Frontal cortex (tissue), 4 donors: ENCODE data around the gene ALPG. TPM values are rescaled to one million over a fixed set of nuclear protein-coding genes. Genes with fewer than 3 reads are reported as not detected.
A peak's percentile ranks its signal among the peaks of the same experiment; 100 is the strongest.
"Not testable (repeated sequence)": the region's sequence is repeated elsewhere in the genome, so short reads cannot be mapped to it uniquely, and the experiment has no call there.

Experiments
- DNase-seq, 2 donors: peaks; one replicate each; pipeline ENCODE4 v3.0.0; 2012; ENCODE audit warnings: low spot score in 2 of 2
- FAIRE-seq: peaks from 2 replicates; lab custom pipeline; 2012; peaks lifted over from hg19 to GRCh38; lab: Jason Lieb, UNC
- total RNA-seq: library from RNA; depleted of rRNA; stranded (reverse); fragments of >200 nt; gene quantifications from one replicate; pipeline ENCODE4 v1.2.3, GENCODE V29; 2014
- donor health status: control.
- donor health status: control.
- donor health status: control.

ALPG gene
- total RNA-seq, 1 donor from 2014 or later, result not detected

GRCh38 chr2:232435805-232436204 lies 29.2 kb downstream of the ALPG start:
- DNase-seq, result no peak
- FAIRE-seq, result no peak

GRCh38 chr2:232436381-232437194 lies 29.9 kb downstream of the ALPG start:
- FAIRE-seq (no peak), DNase-seq (no peak)

DNA sequence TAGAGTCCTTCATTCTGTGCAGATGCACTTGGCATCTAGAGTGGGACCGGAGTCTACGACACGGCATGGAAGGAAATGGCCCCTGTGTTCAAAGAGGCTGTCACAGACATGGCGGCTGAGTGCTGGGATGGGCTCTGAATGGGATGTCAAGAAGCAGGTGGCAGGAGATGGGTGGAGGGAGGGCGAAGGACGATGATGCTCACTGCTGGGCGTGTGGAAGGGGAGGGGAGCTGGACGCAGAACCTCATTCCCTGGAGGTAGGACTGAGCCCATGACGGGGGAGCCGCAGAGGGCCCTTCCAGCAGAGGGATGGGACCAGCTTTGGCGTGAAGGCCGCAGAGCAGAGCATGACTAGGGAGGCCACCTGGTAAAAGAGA lies 30.5 kb downstream of the ALPG start:
- FAIRE-seq (no peak), DNase-seq (no peak)

GRCh38 chr2:232438091-232438490 lies 31.4 kb downstream of the ALPG start:
- DNase-seq (no peak), FAIRE-seq (no peak)

DNA sequence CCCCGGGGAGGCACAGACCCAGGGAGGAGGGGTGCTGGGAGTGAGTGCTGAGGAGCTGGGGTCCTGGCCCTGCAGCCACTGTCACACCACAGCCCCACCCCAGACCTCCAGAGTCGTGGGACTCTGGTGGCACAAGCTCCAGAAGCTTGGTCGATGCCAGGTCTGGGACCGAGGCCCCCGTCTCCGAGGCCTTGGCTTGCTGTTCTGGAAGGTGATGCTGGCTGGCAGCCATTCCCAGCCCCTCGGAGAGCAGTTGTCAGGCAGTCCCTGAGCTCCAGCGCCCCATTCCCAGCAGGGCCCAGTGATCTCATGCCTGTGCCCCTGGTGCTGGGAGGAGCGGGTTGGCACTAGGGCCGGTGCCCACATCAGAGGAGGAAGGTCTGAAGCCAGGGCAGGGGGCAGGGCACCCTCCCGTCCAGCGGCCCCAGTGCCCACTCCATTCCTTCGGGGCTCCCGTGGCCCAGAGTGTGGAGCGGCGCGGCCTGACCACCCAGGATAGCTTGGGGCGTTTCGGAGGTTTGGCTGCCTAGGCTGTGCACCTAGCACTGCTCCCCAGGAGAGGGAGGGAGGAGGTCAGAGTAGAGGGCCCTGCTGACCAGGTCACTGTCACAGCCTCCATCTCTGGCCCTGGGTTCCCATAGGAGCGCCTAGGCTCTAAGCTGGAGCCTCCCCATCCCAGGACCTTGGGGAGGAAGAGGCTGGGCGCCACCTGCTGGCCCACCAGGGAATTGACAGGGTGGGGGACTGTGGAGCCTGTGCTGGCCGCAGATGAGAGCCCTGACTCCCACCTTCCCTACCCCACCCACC lies 32.5 kb downstream of the ALPG start:
- DNase-seq (no peak), FAIRE-seq (no peak)

DNA sequence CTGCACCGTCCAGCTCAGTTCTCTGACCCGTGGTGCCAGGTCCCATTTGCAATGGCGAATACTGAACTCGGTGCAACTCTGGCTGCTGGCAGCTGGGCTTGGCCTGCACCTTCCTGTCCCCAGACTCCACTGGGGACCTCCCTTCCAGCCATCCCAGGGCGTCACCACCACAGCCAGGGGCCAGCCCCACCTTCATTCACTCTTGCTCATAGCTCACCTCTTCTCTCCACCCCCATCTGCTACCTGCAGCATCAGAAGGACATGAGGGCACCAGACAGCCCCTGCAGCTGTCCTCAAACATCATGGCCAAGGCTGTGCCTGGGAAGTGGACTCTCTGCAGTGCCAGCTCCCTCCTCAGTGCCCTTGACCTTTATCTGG lies 33.1 kb downstream of the ALPG start:
- FAIRE-seq (no peak), DNase-seq (no peak)

DNA sequence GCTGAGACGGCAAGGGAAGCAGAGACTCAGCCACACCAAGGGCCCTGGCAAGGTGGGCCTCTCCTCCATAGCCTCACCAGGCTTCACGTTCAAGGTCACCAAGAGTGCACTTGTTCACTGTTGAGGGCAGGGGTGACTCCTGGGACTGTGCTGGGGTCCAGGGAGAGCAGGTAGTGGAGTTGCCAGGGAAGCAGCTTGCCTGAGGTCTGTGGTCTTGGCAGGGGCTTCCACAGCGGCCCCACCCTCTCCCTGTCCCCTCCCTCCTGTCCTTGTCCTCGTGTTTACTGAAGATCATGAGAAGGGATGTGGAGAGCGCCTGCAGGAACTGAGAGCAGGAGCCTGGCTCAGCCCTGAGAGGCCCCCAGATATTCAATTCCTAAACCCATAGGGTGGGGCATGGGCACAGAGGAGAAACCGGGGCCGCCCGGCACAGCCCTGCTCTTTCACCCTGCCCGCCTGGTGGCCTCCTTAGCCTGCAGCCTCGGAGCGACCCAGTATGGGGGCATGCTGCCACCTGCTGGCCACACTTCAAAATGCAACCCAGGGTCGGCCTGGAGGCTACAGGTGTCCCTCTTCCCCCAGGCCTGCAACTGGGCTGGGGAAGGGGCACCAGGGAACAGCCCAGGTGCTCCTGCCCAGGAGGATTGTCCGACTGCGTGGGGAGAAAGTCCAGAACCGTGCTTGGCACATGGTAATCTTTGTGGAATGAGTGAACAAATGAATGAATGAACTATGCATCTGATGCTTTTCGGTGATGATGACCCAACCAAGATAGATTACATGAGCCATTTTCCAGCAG lies 33.8 kb downstream of the ALPG start:
- DNase-seq, result peak; percentile 73 to 90
- not testable (repeated sequence) for FAIRE-seq

DNA sequence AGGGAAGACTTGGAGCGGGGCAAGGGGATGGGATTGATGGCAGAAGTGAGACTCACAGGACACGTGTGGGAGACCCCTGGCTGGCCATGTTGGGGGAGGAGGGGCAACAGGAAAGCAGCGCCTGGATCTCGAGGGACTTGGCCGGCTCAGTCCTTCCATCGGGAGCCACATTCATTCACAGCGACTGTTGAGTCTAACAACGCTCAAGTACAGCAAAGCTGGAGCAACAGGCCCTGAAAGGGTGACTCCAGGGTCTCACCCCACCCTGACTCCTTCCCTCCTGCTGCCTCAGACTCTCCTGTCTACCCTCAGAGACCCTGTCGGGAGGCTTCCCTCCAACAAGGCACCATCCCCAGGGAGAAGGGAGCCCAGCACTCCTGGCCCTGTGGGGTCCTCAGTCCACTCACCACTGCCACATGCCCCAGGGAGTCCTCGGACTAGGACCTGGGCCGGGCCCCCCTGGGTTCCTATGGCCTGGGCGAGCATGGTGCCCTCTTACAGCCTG lies 34.6 kb downstream of the ALPG start:
- FAIRE-seq, result no peak

DNA sequence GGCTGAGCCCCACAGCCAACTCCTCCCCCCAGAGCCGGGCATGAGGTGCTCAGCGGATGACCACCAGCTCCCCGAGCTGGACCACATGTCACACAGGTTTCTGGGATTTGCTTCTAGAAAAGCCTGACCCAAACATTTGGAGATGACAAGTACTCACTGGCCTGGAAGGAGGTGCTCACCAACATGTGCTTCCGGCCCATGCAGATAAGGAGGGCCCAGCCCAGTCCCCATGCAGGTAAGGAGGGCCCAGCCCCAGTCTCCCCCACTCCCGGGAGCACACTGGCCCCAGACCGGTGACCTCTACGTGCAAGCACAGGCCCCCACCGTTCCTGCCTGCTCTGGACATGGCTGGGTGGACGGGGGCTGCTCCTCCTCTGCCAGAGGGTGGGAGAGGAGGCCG lies 35.3 kb downstream of the ALPG start:
- FAIRE-seq, result not testable (repeated sequence)

More for the DNA sequence above, 34.6 kb downstream of the ALPG start:
- DNase-seq, result no peak

DNA sequence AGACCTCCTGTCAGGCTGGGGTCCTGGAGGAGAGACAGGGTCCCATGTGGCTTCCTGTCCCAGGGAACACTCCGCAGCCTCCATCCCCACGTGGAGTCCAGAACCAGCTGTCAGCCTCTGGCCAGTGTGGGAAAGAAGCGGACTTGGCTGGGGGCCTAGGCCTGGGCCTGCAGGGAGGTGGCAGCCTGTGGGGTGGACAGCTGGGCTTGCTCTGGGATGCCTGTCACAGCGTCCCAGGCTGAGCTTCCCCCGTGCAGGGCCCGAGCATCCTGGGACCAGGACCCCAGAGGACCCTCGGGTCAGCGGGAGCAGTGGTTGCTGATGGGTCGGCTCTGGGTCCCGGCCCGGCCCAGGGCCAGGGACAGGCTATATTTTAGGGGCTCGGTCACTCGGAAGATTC lies 35.8 kb downstream of the ALPG start:
- not testable (repeated sequence) for FAIRE-seq, DNase-seq

More for the DNA sequence above, 35.3 kb downstream of the ALPG start:
- not testable (repeated sequence) for DNase-seq

- not testable (repeated sequence) for DNase-seq, FAIRE-seq
These were observed 36.4 kb downstream of the ALPG start for GRCh38 chr2:232443047-232443446.

- not testable (repeated sequence) for FAIRE-seq
These were observed 37.2 kb downstream of the ALPG start for GRCh38 chr2:232443669-232444408.

DNA sequence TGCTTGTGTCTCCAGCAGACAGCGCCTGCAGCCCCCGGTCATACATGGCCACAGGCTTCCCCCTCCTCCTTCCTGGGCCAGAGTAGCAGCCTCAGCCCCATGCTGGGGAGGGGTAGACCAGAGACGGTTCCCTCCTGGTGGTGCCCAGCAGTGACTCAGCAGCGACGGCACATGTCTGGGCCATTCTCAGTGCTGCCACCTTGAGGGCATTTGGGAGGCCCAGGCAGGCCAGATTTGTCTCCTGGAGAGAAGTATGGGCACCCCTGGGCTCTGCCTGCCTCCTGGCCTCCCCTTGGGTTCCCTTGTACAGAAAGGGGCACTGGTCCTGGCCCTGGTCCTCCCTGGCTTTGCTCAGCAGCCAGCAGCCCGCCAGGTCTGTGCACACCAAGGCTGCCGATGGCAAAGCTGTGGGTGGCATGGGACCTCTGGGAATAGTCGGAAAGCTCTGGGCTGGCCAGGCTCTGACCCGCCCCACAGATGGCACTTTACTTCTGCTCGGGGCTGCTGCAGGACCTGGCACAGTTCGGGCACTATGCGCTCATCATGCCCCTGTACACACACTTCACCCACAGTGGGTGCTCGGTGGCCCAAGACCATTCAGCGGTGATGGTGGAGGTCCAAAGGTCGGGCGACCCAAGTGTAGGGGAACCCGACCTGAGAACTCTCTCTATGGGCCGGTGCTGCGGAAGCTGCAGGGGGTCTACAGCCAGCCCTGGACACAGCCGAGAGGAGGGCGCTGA lies 37.9 kb downstream of the ALPG start:
- DNase-seq, result no peak
- FAIRE-seq, result no peak

More at GRCh38 chr2:232443669-232444408, 37.2 kb downstream of the ALPG start:
- DNase-seq, result not testable (repeated sequence)

GRCh38 chr2:232445149-232445885 lies 38.7 kb downstream of the ALPG start:
- DNase-seq, FAIRE-seq: not testable (repeated sequence)

- not testable (repeated sequence) for FAIRE-seq, DNase-seq
These were observed 39.7 kb downstream of the ALPG start for GRCh38 chr2:232446266-232446777.

GRCh38 chr2:232447091-232447620 lies 40.5 kb downstream of the ALPG start:
- DNase-seq, result no peak
- FAIRE-seq, result no peak

DNA sequence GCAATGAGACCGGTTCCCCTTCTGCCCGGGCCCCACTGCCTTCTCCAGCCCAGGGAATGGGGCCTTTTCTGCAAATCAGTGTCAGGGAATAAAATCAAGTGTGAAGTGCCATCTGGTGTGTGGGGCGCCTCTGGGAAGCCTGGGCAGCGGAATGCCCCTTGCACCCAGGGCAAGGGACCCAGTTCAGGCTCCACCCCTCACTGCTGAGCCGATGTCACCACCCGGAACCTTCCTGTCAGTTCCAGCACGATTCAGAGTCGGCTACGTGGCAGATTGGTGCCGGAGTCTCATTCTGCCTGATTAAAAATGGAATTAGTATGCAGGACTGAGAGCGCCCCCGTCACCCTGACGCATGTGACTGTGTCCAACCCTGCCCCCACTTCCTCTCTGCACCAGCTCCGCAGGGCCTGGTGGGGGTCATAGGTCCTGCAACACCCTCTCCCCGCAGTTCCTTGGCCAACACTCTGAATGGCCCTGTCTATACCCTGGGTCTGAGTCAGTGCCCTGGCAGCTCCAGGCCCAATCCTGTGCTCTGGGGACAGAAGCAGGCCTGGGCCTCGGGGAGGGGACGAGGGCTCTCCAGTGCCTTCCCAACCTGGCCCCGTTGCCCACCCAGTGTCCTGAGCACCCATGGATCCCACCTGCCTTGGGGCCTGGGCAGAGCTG lies 41.1 kb downstream of the ALPG start:
- no peak for DNase-seq
- FAIRE-seq, result no peak
